Endothelial cell of umbilical vein (primary cell): Measurements from ENCODE around the gene RC3H1. TPM values are rescaled to one million over a fixed set of nuclear protein-coding genes. Genes with fewer than 3 reads are reported as not detected.

ENCODE experiments used
- BruUV-seq: library from RNA; stranded (reverse); fragments of 400-500 nt; replicated peaks from 2 replicates; lab custom pipeline; 2021; lab: Mats Ljungman, UMichigan
- CTCF ChIA-PET: fragments of 300-600, 350-600 bp; sonication (Branson Sonifier 250); formaldehyde crosslinking; loops from one replicate; lab custom pipeline; 2021; ENCODE audit warnings: antibody characterized with exemption, inconsistent platforms; lab: Charles Lee
- POLR2A ChIA-PET: fragments of 300-600, 350-600 bp; sonication (Branson Sonifier 250); formaldehyde crosslinking; loops from one replicate; lab custom pipeline; 2021; ENCODE audit warnings: antibody characterized with exemption, inconsistent platforms; lab: Charles Lee
- DNase-seq: peaks from one replicate; pipeline ENCODE4 v3.0.0-alpha.2; 2011; ENCODE audit warnings: low read depth, low spot score
- FAIRE-seq: peaks from 2 replicates; lab custom pipeline; 2011; peaks lifted over from hg19 to GRCh38; lab: Jason Lieb, UNC
- H2AFZ ChIP-seq: 2 replicates; pipeline ENCODE4 v1.6.0; 2012; ENCODE audit warnings: low read depth, low read length, control low read depth, inconsistent platforms
- H3K27ac ChIP-seq: 2 replicates; pipeline ENCODE4 v1.5.1; 2011; ENCODE audit warnings: low read depth, mild to moderate bottlenecking, control low read depth, low read length, moderate library complexity; ENCODE audit not compliant: insufficient read depth
- H3K27me3 ChIP-seq, 2 experiments: 2 replicates each; pipeline versions ENCODE4 v1.6.0 to v1.6.1; 2011; ENCODE audit warnings: low read length in 2 of 2, mixed read lengths in 1 of 2; ENCODE audit not compliant: control insufficient read depth in 2 of 2, insufficient read depth in 2 of 2
- H3K36me3 ChIP-seq, 2 experiments: 2 replicates in 1 of 2; 3 replicates in 1 of 2; pipeline ENCODE4 v1.5.1; 2011; ENCODE audit warnings: low read length in 2 of 2, mild to moderate bottlenecking in 1 of 2, moderate library complexity in 1 of 2; ENCODE audit not compliant: control insufficient read depth in 2 of 2, insufficient read depth in 2 of 2; ENCODE audit errors: extremely low read depth in 1 of 2
- H3K4me1 ChIP-seq: 3 replicates; pipeline ENCODE4 v1.5.1; 2011; ENCODE audit warnings: mild to moderate bottlenecking, low read length; ENCODE audit not compliant: control insufficient read depth, insufficient read depth; ENCODE audit errors: extremely low read depth
- H3K4me2 ChIP-seq: 2 replicates; pipeline ENCODE4 v1.6.1; 2011; ENCODE audit warnings: low read length, control low read depth, mixed read lengths; ENCODE audit not compliant: insufficient read depth
- H3K4me3 ChIP-seq, 3 experiments: fragments of 200-600 bp in 1 of 3; sonication (generic), shearing (Covaris generic) in 1 of 3; replicated peaks in 1 of 3; 2 replicates each; pipeline ENCODE4 v1.5.1; 2011 to 2016; ENCODE audit warnings: control low read depth in 3 of 3, low read length in 3 of 3, mild to moderate bottlenecking in 2 of 3, inconsistent platforms in 1 of 3, low read depth in 1 of 3, moderate library complexity in 1 of 3; ENCODE audit not compliant: insufficient read depth in 1 of 3
- H3K79me2 ChIP-seq: 2 replicates; pipeline ENCODE4 v1.6.0; 2012; ENCODE audit warnings: low read length, inconsistent platforms; ENCODE audit not compliant: control insufficient read depth, insufficient read depth
- H3K9ac ChIP-seq: replicated peaks from 2 replicates; pipeline ENCODE3; 2011; ENCODE audit warnings: low read length, control low read depth; ENCODE audit not compliant: insufficient read depth; ENCODE audit errors: extremely low read depth
- H3K9me1 ChIP-seq: replicated peaks from 3 replicates; pipeline ENCODE4 v1.6.0; 2011; ENCODE audit warnings: mild to moderate bottlenecking, low read length; ENCODE audit not compliant: control insufficient read depth, insufficient read depth; ENCODE audit errors: extremely low read depth
- H3K9me3 ChIP-seq: replicated peaks from 2 replicates; pipeline ENCODE4 v1.5.1; 2012; ENCODE audit warnings: low read length, inconsistent platforms; ENCODE audit not compliant: control insufficient read depth, insufficient read depth
- H4K20me1 ChIP-seq: replicated peaks from 2 replicates; pipeline ENCODE3; 2011; ENCODE audit warnings: mild to moderate bottlenecking, low read length; ENCODE audit not compliant: control insufficient read depth, insufficient read depth; ENCODE audit errors: extremely low read depth
- EZH2 ChIP-seq: IDR thresholded peaks from 2 replicates; pipeline ENCODE4 v1.6.1; 2012; ENCODE audit warnings: borderline replicate concordance, low read depth, mild to moderate bottlenecking, moderate library complexity, low read length, inconsistent platforms; ENCODE audit not compliant: severe bottlenecking
- FOS ChIP-seq: IDR thresholded peaks from 2 replicates; pipeline ENCODE4 v1.6.1; 2011; ENCODE audit warnings: mild to moderate bottlenecking, low read length, moderate library complexity, borderline replicate concordance; ENCODE audit not compliant: insufficient read depth
- GATA2 ChIP-seq: IDR thresholded peaks from 2 replicates; pipeline ENCODE4 v1.7.0; 2011; ENCODE audit warnings: low read depth, mild to moderate bottlenecking, moderate library complexity, mixed read lengths, low read length; ENCODE audit not compliant: insufficient read length, insufficient read depth
- JUN ChIP-seq: IDR thresholded peaks from 2 replicates; pipeline ENCODE4 v1.6.1; 2011; ENCODE audit warnings: borderline replicate concordance, low read depth; ENCODE audit not compliant: insufficient read length, insufficient read depth
- MAX ChIP-seq: IDR thresholded peaks from 2 replicates; pipeline ENCODE4 v1.6.1; 2011; ENCODE audit not compliant: insufficient read depth, insufficient read length
- MYC ChIP-seq: IDR thresholded peaks from one replicate; pipeline ENCODE4 v1.6.1; 2011; ENCODE audit warnings: mild to moderate bottlenecking, low read depth, low read length
- POLR2A ChIP-seq: IDR thresholded peaks from 2 replicates; pipeline ENCODE4 v1.6.1; 2012; ENCODE audit warnings: low read depth, mild to moderate bottlenecking, control low read depth, low read length
- POLR2AphosphoS5 ChIP-seq: IDR thresholded peaks from 2 replicates; pipeline ENCODE4 v1.6.1; 2012; ENCODE audit warnings: low read depth, mild to moderate bottlenecking, control low read depth, low read length, moderate library complexity; ENCODE audit not compliant: insufficient read depth
- dilution Hi-C: fragments of 300-500 bp; cut with MboI; formaldehyde crosslinking; loops from one replicate; pipeline ENCODE4 v1.15.0; 2019; ENCODE audit warnings: low sequenced_read_pairs; ENCODE audit not compliant: extremely low pct_ligation_motif_present
- intact Hi-C: fragments of 100-400 bp; cut with micrococcal nuclease; formaldehyde crosslinking; loops from one replicate; pipeline ENCODE4 v1.10.0; 2022
- polyA plus RNA-seq, 4 experiments: library from polyadenylated mRNA; depleted of rRNA in 3 of 4; stranded (reverse) in 3 of 4; unstranded in 1 of 4; fragments of >200 nt; gene quantifications; 2 replicates each; pipeline versions ENCODE4 v1.2.1 to v1.2.3, GENCODE V29; 2011 to 2012; ENCODE audit warnings: missing spikeins in 1 of 4
- total RNA-seq: library from RNA; stranded (reverse); gene quantifications from 2 replicates; pipeline ENCODE4 v1.2.3, GENCODE V29; 2021
- TF ChIP-seq, protein P1 (sequence below), 2 donors: IDR thresholded peaks; 1 replicate in 1 of 2; 2 replicates in 1 of 2; pipeline ENCODE4 v1.5.1; 2011; ENCODE audit warnings: low read length in 2 of 2, mild to moderate bottlenecking in 2 of 2, moderate library complexity in 2 of 2, control low read depth in 1 of 2, inconsistent platforms in 1 of 2, low read depth in 1 of 2; ENCODE audit not compliant: insufficient read depth in 1 of 2; ENCODE audit errors: extremely low read depth in 1 of 2

Gene RC3H1
- total and polyA plus RNA-seq, 2 donors (not counting 3 experiments of a cell fraction or from before 2014, with no cell fraction given) = 7.0 to 41.4 TPM

GRCh38 chr1:174007851-174008250, 14.3 kb downstream of the RC3H1 start:
- BruUV-seq = no TSS peak
- no peaks in the 10 kb centered on the region for H3K36me3 ChIP-seq
- H3K4me2 ChIP-seq = no peak overlapping the region
- FAIRE-seq = no peak
- no peak for TF ChIP-seq GATA2
- TF ChIP-seq POLR2AphosphoS5 = no peak
- TF ChIP-seq MAX = no peak
- TF ChIP-seq FOS = no peak
- no peak for TF ChIP-seq MYC
- TF ChIP-seq POLR2A = no peak
- TF ChIP-seq, protein P1, sequence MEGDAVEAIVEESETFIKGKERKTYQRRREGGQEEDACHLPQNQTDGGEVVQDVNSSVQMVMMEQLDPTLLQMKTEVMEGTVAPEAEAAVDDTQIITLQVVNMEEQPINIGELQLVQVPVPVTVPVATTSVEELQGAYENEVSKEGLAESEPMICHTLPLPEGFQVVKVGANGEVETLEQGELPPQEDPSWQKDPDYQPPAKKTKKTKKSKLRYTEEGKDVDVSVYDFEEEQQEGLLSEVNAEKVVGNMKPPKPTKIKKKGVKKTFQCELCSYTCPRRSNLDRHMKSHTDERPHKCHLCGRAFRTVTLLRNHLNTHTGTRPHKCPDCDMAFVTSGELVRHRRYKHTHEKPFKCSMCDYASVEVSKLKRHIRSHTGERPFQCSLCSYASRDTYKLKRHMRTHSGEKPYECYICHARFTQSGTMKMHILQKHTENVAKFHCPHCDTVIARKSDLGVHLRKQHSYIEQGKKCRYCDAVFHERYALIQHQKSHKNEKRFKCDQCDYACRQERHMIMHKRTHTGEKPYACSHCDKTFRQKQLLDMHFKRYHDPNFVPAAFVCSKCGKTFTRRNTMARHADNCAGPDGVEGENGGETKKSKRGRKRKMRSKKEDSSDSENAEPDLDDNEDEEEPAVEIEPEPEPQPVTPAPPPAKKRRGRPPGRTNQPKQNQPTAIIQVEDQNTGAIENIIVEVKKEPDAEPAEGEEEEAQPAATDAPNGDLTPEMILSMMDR (IDR thresholded peaks at IDR 0.05; ENCODE audit: extremely low read depth in 1 of 2, insufficient read depth in 1 of 2, low read depth in 1 of 2, low read length in 2 of 2) = no peak
- no peak for TF ChIP-seq JUN
- TF ChIP-seq EZH2 = no peak
- H3K9me3 ChIP-seq = no peaks in the 10 kb centered on the region
- H3K27ac ChIP-seq = no peak overlapping the region
- H4K20me1 ChIP-seq = peaks cover 12% of the 10 kb centered on the region
- CTCF ChIA-PET = no interaction called here
- no peaks in the 10 kb centered on the region for H3K9me1 ChIP-seq
- intact Hi-C loops (no loop called here), dilution Hi-C loops (no loop called here)
- no peak for DNase-seq
- no peaks in the 10 kb centered on the region for H3K27me3 ChIP-seq
- H3K79me2 ChIP-seq = peaks cover 90% of the 10 kb centered on the region
- H3K4me3 ChIP-seq = no peak overlapping the region
- POLR2A ChIA-PET = no interaction called here
- H3K9ac ChIP-seq = no peak overlapping the region
- no peaks in the 10 kb centered on the region for H3K4me1 ChIP-seq
- no peak overlapping the region for H2AFZ ChIP-seq
